SK-N-MC (cell line): ENCODE data around the gene SPAG4.
A peak's percentile ranks its signal among the peaks of the same experiment; 100 is the strongest.

ENCODE experiments used
- DNase-seq: peaks from one replicate; pipeline ENCODE4 v3.0.0-alpha.2; 2011; ENCODE audit warnings: low read depth, low spot score
- H3K27ac ChIP-seq: fragments of 200-600 bp; sonication (generic); 2 replicates; pipeline ENCODE4 v1.5.1; 2016; ENCODE audit warnings: mixed run types
- H3K36me3 ChIP-seq: fragments of 200-600 bp; sonication (generic); 2 replicates; pipeline ENCODE4 v1.6.1; 2017; ENCODE audit warnings: antibody characterized with exemption, low read length, mixed read lengths; ENCODE audit not compliant: insufficient read depth
- H3K4me3 ChIP-seq: fragments of 200-600 bp; sonication (generic); 2 replicates; pipeline ENCODE4 v1.5.1; 2016
- H3K9ac ChIP-seq: fragments of 200-600 bp; sonication (generic); 2 replicates; pipeline ENCODE4 v1.8.0; 2017; ENCODE audit warnings: mixed run types, mixed read lengths; ENCODE audit not compliant: insufficient read length
- H3K9me3 ChIP-seq: fragments of 200-600 bp; sonication (generic); 2 replicates; pipeline ENCODE4 v1.6.1; 2017; ENCODE audit warnings: low read depth, mild to moderate bottlenecking, antibody characterized with exemption, low read length, moderate library complexity, mixed read lengths
- EZH2 ChIP-seq: fragments of 200-600 bp; sonication (generic); IDR thresholded peaks from one replicate; pipeline ENCODE4 v1.6.1; 2017; ENCODE audit warnings: antibody characterized with exemption
- FOXP2 ChIP-seq: optimal IDR thresholded peaks from 2 replicates; pipeline ENCODE3; 2011; ENCODE audit warnings: mild to moderate bottlenecking, moderate library complexity; ENCODE audit not compliant: insufficient read depth; ENCODE audit errors: extremely low read length, control extremely low read depth
- POLR2AphosphoS5 ChIP-seq: IDR thresholded peaks from 2 replicates; pipeline ENCODE4 v1.6.1; 2012; ENCODE audit warnings: mild to moderate bottlenecking, low read depth, low read length, borderline replicate concordance

Gene SPAG4

GRCh38 chr20:35601990-35602389, 13.6 kb upstream of the SPAG4 start:
- no peaks in the 10 kb centered on the region for H3K36me3 ChIP-seq
- no peaks in the 10 kb centered on the region for H3K9me3 ChIP-seq
- peak overlapping the region; percentile 55 for H3K9ac ChIP-seq
- H3K27ac ChIP-seq = no peak overlapping the region
- DNase-seq = no peak
- peak overlapping the region; percentile 76 for H3K4me3 ChIP-seq
- TF ChIP-seq EZH2 = no peak
- no peak for TF ChIP-seq FOXP2
- no peak for TF ChIP-seq POLR2AphosphoS5

- Histone ChIP-seq H3K27ac (no peak overlapping the region), H3K4me3 (no peak overlapping the region), H3K36me3 (no peaks in the 10 kb centered on the region), H3K9ac (no peak overlapping the region), H3K9me3 (no peaks in the 10 kb centered on the region)
- DNase-seq = no peak
- TF ChIP-seq EZH2 = no peak
- no peak for TF ChIP-seq FOXP2
- no peak for TF ChIP-seq POLR2AphosphoS5
These were observed 12.7 kb upstream of the SPAG4 start for GRCh38 chr20:35602851-35603495.

- no peak overlapping the region for H3K27ac ChIP-seq
- H3K4me3 ChIP-seq = no peak overlapping the region
- H3K9ac ChIP-seq = no peak overlapping the region
- no peak for DNase-seq
- no peak for TF ChIP-seq EZH2
- TF ChIP-seq FOXP2 = no peak
- TF ChIP-seq POLR2AphosphoS5 = no peak
- H3K36me3 ChIP-seq = no peaks in the 10 kb centered on the region
- no peaks in the 10 kb centered on the region for H3K9me3 ChIP-seq
These were observed 11.8 kb upstream of the SPAG4 start for GRCh38 chr20:35603695-35604448.

- Histone ChIP-seq H3K27ac (no peak overlapping the region), H3K4me3 (no peak overlapping the region), H3K9me3 (no peaks in the 10 kb centered on the region), H3K9ac (no peak overlapping the region), H3K36me3 (no peaks in the 10 kb centered on the region)
- no peak for DNase-seq
- TF ChIP-seq POLR2AphosphoS5 (no peak), EZH2 (no peak), FOXP2 (no peak)
These were observed 11.2 kb upstream of the SPAG4 start for GRCh38 chr20:35604449-35604747.

- H3K9ac ChIP-seq = no peak overlapping the region
- no peak for DNase-seq
- TF ChIP-seq FOXP2 = no peak
- TF ChIP-seq POLR2AphosphoS5 = no peak
- no peak for TF ChIP-seq EZH2
- no peaks in the 10 kb centered on the region for H3K9me3 ChIP-seq
- no peaks in the 10 kb centered on the region for H3K36me3 ChIP-seq
- no peak overlapping the region for H3K27ac ChIP-seq
- no peak overlapping the region for H3K4me3 ChIP-seq
These were observed 9.5 kb upstream of the SPAG4 start for GRCh38 chr20:35606127-35606526.

GRCh38 chr20:35607003-35607735, 8.5 kb upstream of the SPAG4 start:
- Histone ChIP-seq H3K4me3 (no peak overlapping the region), H3K9me3 (no peaks in the 10 kb centered on the region), H3K9ac (no peak overlapping the region), H3K36me3 (no peaks in the 10 kb centered on the region), H3K27ac (no peak overlapping the region)
- TF ChIP-seq FOXP2 (no peak), EZH2 (no peak), POLR2AphosphoS5 (no peak)
- no peak for DNase-seq

DNA sequence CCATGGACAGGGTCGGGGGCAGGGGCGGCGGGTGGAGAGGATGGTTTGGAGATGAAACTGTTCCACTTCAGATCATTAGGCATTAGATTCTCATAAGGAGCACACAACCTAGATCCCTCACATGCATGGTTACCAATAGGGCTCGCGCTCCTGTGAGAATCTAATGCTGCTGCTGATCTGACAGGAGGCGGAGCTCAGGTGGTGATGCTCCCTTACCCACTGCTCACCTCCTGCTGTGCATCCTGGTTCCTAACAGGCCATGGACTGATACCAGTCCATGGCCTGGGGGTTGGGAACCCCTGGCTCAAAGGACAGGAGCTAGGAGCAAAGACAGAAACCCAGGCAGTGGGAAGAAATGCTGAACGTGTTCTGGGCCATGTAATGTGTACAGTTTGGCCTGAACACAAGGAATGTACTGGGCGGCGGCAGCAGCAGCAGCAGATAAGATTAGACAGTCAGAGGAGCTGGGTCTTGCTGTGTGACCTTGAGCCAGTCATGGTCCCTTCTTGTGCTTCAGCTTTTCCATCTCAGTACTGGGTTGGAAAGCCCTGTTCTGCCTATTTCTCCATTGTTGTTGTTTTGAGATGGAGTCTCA, 4.7 kb upstream of the SPAG4 start:
- Histone ChIP-seq H3K9me3 (no peaks in the 10 kb centered on the region), H3K27ac (no peak overlapping the region), H3K9ac (no peak overlapping the region), H3K36me3 (no peaks in the 10 kb centered on the region), H3K4me3 (no peak overlapping the region)
- TF ChIP-seq FOXP2 = no peak
- no peak for TF ChIP-seq POLR2AphosphoS5
- no peak for TF ChIP-seq EZH2
- DNase-seq = no peak

GRCh38 chr20:35611482-35611881, 4.1 kb upstream of the SPAG4 start:
- TF ChIP-seq FOXP2 (no peak), EZH2 (no peak), POLR2AphosphoS5 (no peak)
- Histone ChIP-seq H3K9ac (no peak overlapping the region), H3K27ac (no peak overlapping the region), H3K36me3 (no peaks in the 10 kb centered on the region), H3K4me3 (no peak overlapping the region), H3K9me3 (no peaks in the 10 kb centered on the region)
- no peak for DNase-seq
